Neural progenitor cell (in vitro differentiated cells): ENCODE measurements around the gene TICAM1. TPM values are rescaled to one million over a fixed set of nuclear protein-coding genes. Genes with fewer than 3 reads are reported as not detected.
A peak's percentile ranks its signal among the peaks of the same experiment; 100 is the strongest.
"Not testable (repeated sequence)": the region's sequence is repeated elsewhere in the genome, so short reads cannot be mapped to it uniquely, and the experiment has no call there.

ENCODE experiments used
- DNase-seq: peaks from one replicate; pipeline ENCODE4 v3.0.0-alpha.2; 2016; ENCODE audit warnings: low spot score
- H2AFZ ChIP-seq: fragments of 200-600 bp; sonication (generic); replicated peaks from 2 replicates; pipeline ENCODE4 v1.6.1; 2016; ENCODE audit warnings: antibody characterized with exemption
- H3F3A ChIP-seq: fragments of 200-600 bp; sonication (generic); 2 replicates; pipeline ENCODE4 v1.6.1; 2016; ENCODE audit warnings: antibody characterized with exemption, low read depth
- H3K27ac ChIP-seq: fragments of 200-600 bp; sonication (generic); 2 replicates; pipeline ENCODE4 v1.5.1; 2016; ENCODE audit warnings: mild to moderate bottlenecking
- H3K27me3 ChIP-seq: fragments of 200-600 bp; sonication (generic); 2 replicates; pipeline ENCODE4 v1.6.1; 2016; ENCODE audit warnings: mild to moderate bottlenecking, moderate library complexity
- H3K36me3 ChIP-seq: fragments of 200-600 bp; sonication (generic); 2 replicates; pipeline ENCODE4 v1.5.1; 2016
- H3K4me1 ChIP-seq: fragments of 200-600 bp; sonication (generic); 2 replicates; pipeline ENCODE4 v1.6.1; 2016; ENCODE audit warnings: mixed run types
- H3K4me2 ChIP-seq: fragments of 200-600 bp; sonication (generic); 2 replicates; pipeline ENCODE4 v1.6.1; 2016
- H3K4me3 ChIP-seq: fragments of 200-600 bp; sonication (generic); 2 replicates; pipeline ENCODE4 v1.5.1; 2016
- H3K79me2 ChIP-seq: fragments of 200-600 bp; sonication (generic); 2 replicates; pipeline ENCODE4 v1.6.1; 2016; ENCODE audit warnings: low read depth
- H3K9ac ChIP-seq: fragments of 200-600 bp; sonication (generic); 2 replicates; pipeline ENCODE4 v1.6.1; 2016
- H3K9me3 ChIP-seq: fragments of 200-600 bp; sonication (generic); 2 replicates; pipeline ENCODE4 v1.5.1; 2016; ENCODE audit warnings: low read depth
- H4K20me1 ChIP-seq: fragments of 200-600 bp; sonication (generic); 2 replicates; pipeline ENCODE4 v1.6.1; 2016; ENCODE audit warnings: low read depth
- H3K27ac Mint-ChIP-seq: 3 replicates; pipeline ENCODE4 v1.8.0; 2021; ENCODE audit warnings: mixed read lengths
- H3K27me3 Mint-ChIP-seq: 2 replicates; pipeline ENCODE4 v1.8.0; 2022; ENCODE audit warnings: low read depth, mild to moderate bottlenecking, inconsistent platforms, moderate library complexity, mixed read lengths; ENCODE audit not compliant: insufficient read depth
- H3K36me3 Mint-ChIP-seq: 3 replicates; pipeline ENCODE4 v1.8.0; 2021; ENCODE audit warnings: mixed read lengths
- H3K4me1 Mint-ChIP-seq: 3 replicates; pipeline ENCODE4 v1.8.0; 2021; ENCODE audit warnings: mixed read lengths
- H3K4me3 Mint-ChIP-seq: 3 replicates; pipeline ENCODE4 v1.8.0; 2021; ENCODE audit warnings: mild to moderate bottlenecking, moderate library complexity, mixed read lengths
- H3K9me3 Mint-ChIP-seq: 3 replicates; pipeline ENCODE4 v1.8.0; 2020; ENCODE audit warnings: mixed read lengths
- CTCF ChIP-seq: fragments of 200-600 bp; sonication (generic); IDR thresholded peaks from 2 replicates; pipeline ENCODE4 v1.5.1; 2017; ENCODE audit warnings: antibody characterized with exemption, mild to moderate bottlenecking
- EZH2 ChIP-seq: fragments of 200-600 bp; sonication (generic); IDR thresholded peaks from 2 replicates; pipeline ENCODE4 v1.6.1; 2017; ENCODE audit warnings: antibody characterized with exemption, mild to moderate bottlenecking, moderate library complexity
- EZH2phosphoT487 ChIP-seq: fragments of 200-600 bp; sonication (generic); IDR thresholded peaks from 2 replicates; pipeline ENCODE4 v1.6.1; 2017; ENCODE audit warnings: antibody characterized with exemption
- total RNA-seq: library from RNA; depleted of rRNA; stranded (reverse); fragments of >200 nt; gene quantifications from 2 replicates; pipeline ENCODE4 v1.2.3, GENCODE V29; 2015; ENCODE audit warnings: low replicate concordance

TICAM1 gene
- total RNA-seq, 1 donor from 2014 or later = not detected

GRCh38 chr19:4866595-4867424 lies 35.3 kb upstream of the TICAM1 start:
- peak; percentile 80 for DNase-seq
- peak overlapping the region; percentile 42 for H3K27ac Mint-ChIP-seq
- Histone ChIP-seq H3K27ac (no peak overlapping the region), H3K9ac (peak overlapping the region; percentile 69), H3K9me3 (no peaks in the 10 kb centered on the region), H3K79me2 (peaks cover 45% of the 10 kb centered on the region), H3K4me1 (no peaks in the 10 kb centered on the region), H3K4me3 (peak overlapping the region; percentile 97), H2AFZ (peak overlapping the region; percentile 73), H3K27me3 (no peaks in the 10 kb centered on the region), H4K20me1 (peaks cover 33% of the 10 kb centered on the region), H3K36me3 (no peaks in the 10 kb centered on the region), H3K4me2 (peak overlapping the region; percentile 85), H3F3A (peaks cover 5% of the 10 kb centered on the region)
- H3K9me3 Mint-ChIP-seq = no peaks in the 10 kb centered on the region
- no peaks in the 10 kb centered on the region for H3K36me3 Mint-ChIP-seq
- no peak for TF ChIP-seq CTCF
- TF ChIP-seq EZH2phosphoT487 = no peak
- TF ChIP-seq EZH2 = no peak
- peaks cover 14% of the 10 kb centered on the region for H3K4me1 Mint-ChIP-seq
- peaks cover 10% of the 10 kb centered on the region for H3K27me3 Mint-ChIP-seq
- peak overlapping the region; percentile 88 for H3K4me3 Mint-ChIP-seq

- H3K36me3 ChIP-seq = no peaks in the 10 kb centered on the region
- Mint-ChIP-seq H3K36me3 (peaks cover 3% of the 10 kb centered on the region), H3K4me3 (no peak overlapping the region), H3K27ac (no peak overlapping the region), H3K9me3 (no peaks in the 10 kb centered on the region), H3K27me3 (no peaks in the 10 kb centered on the region), H3K4me1 (no peaks in the 10 kb centered on the region)
- H3K9ac ChIP-seq = no peak overlapping the region
- peaks cover 28% of the 10 kb centered on the region for H4K20me1 ChIP-seq
- no peak for TF ChIP-seq CTCF
- no peak for TF ChIP-seq EZH2phosphoT487
- TF ChIP-seq EZH2 = no peak
- peaks cover 33% of the 10 kb centered on the region for H3K79me2 ChIP-seq
- no peak overlapping the region for H3K4me2 ChIP-seq
- H2AFZ ChIP-seq = no peak overlapping the region
- DNase-seq = no peak
- no peaks in the 10 kb centered on the region for H3K27me3 ChIP-seq
- no peak overlapping the region for H3K4me3 ChIP-seq
- no peaks in the 10 kb centered on the region for H3F3A ChIP-seq
- H3K4me1 ChIP-seq = no peaks in the 10 kb centered on the region
- H3K27ac ChIP-seq = no peak overlapping the region
- H3K9me3 ChIP-seq = no peaks in the 10 kb centered on the region
Measured at GRCh38 chr19:4861147-4861546, 29.6 kb upstream of the TICAM1 start.

DNA sequence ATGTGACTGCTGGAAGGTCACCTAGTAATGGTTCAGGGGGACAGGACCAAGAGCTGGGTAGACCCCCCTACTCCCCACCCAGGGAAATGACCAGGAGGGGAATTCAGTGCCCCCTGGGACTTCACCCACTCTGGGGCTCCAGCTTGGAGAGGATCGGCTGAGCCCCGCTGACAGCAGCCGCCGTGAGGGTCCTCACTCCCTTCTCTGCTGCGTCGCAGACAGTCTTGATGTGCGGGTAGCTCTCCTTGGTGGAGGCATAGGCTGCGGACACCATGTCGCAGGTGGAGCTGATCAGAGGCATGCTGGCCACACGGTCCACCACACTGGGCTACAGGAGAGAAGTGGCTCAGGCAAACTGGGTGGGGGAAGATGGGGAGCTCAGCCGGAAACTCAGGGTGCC lies 28.2 kb upstream of the TICAM1 start:
- Histone ChIP-seq H3K36me3 (no peaks in the 10 kb centered on the region), H4K20me1 (peaks cover 15% of the 10 kb centered on the region), H3K4me1 (no peaks in the 10 kb centered on the region), H3K9me3 (no peaks in the 10 kb centered on the region), H3K27ac (no peak overlapping the region), H3K4me3 (no peak overlapping the region), H2AFZ (no peak overlapping the region), H3K27me3 (no peaks in the 10 kb centered on the region), H3K9ac (no peak overlapping the region), H3F3A (no peaks in the 10 kb centered on the region), H3K4me2 (no peak overlapping the region), H3K79me2 (peaks cover 19% of the 10 kb centered on the region)
- H3K4me3 Mint-ChIP-seq = no peak overlapping the region
- H3K36me3 Mint-ChIP-seq = peaks cover 6% of the 10 kb centered on the region
- TF ChIP-seq EZH2phosphoT487 (no peak), CTCF (no peak)
- no peak overlapping the region for H3K27ac Mint-ChIP-seq
- H3K4me1 Mint-ChIP-seq = no peaks in the 10 kb centered on the region
- H3K27me3 Mint-ChIP-seq = no peaks in the 10 kb centered on the region
- no peak for DNase-seq
- H3K9me3 Mint-ChIP-seq = no peaks in the 10 kb centered on the region

GRCh38 chr19:4856468-4856867 lies 25.0 kb upstream of the TICAM1 start:
- not testable (repeated sequence) for H3K4me2 ChIP-seq, H3K27me3 Mint-ChIP-seq, H3K36me3 ChIP-seq, H4K20me1 ChIP-seq, H3K79me2 ChIP-seq, H3K4me3 Mint-ChIP-seq, H2AFZ ChIP-seq, H3K4me3 ChIP-seq, DNase-seq, H3K4me1 Mint-ChIP-seq, H3K4me1 ChIP-seq, H3K9ac ChIP-seq, H3K27ac Mint-ChIP-seq, H3K27ac ChIP-seq, H3K27me3 ChIP-seq, H3K9me3 ChIP-seq, H3F3A ChIP-seq, H3K9me3 Mint-ChIP-seq
- H3K36me3 Mint-ChIP-seq = peaks cover 10% of the 10 kb centered on the region

- peaks cover 13% of the 10 kb centered on the region for H3K36me3 Mint-ChIP-seq
- H3K4me1 ChIP-seq, H2AFZ ChIP-seq, H3K27me3 Mint-ChIP-seq, H3K4me1 Mint-ChIP-seq, H3K9ac ChIP-seq, H3K4me3 ChIP-seq, H3F3A ChIP-seq, H3K4me3 Mint-ChIP-seq, H3K9me3 ChIP-seq, H3K9me3 Mint-ChIP-seq, H3K27me3 ChIP-seq, DNase-seq, H3K4me2 ChIP-seq, H3K79me2 ChIP-seq, H3K36me3 ChIP-seq, H3K27ac Mint-ChIP-seq, H3K27ac ChIP-seq, H4K20me1 ChIP-seq: not testable (repeated sequence)
Measured at GRCh38 chr19:4853506-4853905, 22.0 kb upstream of the TICAM1 start.
